Eye (tissue), 1 donor: ENCODE measurements around the gene CENPO.

ENCODE experiments used
- DNase-seq: peaks from one replicate; pipeline ENCODE4 v3.0.0-alpha.2; 2015

CENPO gene, protein sequence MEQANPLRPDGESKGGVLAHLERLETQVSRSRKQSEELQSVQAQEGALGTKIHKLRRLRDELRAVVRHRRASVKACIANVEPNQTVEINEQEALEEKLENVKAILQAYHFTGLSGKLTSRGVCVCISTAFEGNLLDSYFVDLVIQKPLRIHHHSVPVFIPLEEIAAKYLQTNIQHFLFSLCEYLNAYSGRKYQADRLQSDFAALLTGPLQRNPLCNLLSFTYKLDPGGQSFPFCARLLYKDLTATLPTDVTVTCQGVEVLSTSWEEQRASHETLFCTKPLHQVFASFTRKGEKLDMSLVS

DNA sequence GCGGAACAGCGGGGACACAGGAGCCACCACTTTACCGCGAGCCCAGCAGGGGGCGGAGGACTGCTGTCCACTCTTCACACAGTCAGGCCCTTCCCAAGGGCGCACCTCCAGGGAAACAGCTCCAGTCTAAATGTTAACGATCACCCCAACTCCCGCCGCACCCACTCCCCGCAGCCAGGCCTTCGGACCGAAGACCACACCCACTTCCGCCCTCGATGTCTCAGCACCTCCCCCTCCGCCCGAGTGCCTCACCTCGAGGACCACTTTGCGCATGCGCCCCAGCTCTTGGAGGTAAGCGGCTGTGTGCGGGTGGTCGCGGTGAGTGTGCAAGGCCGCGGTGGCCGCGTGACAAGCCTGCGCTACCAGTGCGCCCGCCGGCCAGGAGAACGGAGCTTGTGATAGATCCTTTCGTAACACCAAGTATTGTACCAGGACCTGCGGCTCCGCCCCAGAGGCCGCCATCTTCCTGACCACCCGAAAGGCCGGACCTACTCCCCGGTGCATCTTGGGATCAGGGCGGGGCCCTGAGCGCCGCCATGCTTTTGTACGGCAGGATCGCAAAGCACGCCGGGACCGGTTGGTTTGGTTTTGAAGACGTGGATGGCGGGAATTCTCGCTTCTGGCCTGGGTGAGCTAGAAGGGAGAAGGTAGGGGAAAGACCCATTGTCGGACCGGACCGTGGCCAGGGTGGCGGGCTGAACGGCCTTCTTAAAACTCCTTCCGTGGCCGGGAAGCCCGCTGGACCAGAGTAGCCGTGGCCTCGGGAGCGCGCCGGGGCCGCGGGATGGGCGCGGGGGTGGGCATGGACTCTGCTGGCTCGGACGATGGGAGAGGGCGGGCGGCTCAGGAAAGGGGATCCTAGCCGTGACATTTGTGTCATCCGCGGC, at the start of gene CENPO, which contains the start of gene PTRHD1:
CENPO (plus strand) TSS at position 552 of the 887 bp plus-strand sequence. CDS start 495 bp downstream, outside the sequence.
PTRHD1 (minus strand) TSS at position 518 of the 887 bp plus-strand sequence; CDS start at position 504, 14 bp downstream.
- peak; percentile 98 for DNase-seq

- DNase-seq, result no peak
Observed at GRCh38 chr2:24743924-24744323, 49.3 kb upstream of the CENPO start.

DNA sequence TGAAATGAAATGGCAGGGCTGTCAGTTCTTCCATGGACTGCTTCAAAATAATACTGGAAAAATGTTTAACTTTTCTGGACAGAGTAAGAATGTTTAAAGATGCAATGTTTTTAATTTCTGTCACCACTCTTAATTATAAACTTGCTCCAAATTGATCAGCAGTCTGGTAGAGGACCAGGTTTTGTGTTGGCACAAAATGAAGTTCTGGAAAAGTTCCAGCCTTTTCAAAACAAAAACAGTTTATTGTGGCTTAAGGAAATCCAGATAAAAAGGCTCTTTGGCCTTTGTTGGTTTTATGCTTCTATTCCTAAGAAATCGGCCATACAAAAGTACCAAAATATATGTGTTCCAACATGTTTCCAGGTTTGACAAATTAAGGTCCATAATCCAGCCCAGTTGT, 48.9 kb upstream of the CENPO start:
- peak; percentile 17 for DNase-seq

- no peak for DNase-seq
Observed at GRCh38 chr2:24745825-24746224, 47.4 kb upstream of the CENPO start.

DNA sequence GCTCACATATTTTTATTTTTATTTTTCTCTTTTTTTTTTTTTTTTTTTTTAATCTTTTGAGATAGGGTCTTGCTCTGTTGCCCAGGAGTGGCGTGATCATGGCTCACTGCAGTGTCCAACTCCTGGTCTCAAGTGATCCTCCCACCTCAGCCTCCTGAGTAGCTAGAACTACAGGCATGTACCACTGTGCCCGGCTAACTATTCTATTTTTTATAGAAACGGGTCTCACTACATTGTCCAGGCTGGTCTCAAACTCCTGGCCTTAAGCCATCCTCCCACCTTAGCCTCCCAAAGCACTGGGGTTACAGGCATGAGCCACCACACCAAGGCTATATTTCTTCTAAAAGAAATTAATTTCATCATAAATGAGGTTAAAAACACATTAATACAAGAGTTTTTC, 45.9 kb upstream of the CENPO start:
- DNase-seq, result no peak

GRCh38 chr2:24749069-24749691, 44.0 kb upstream of the CENPO start:
- no peak for DNase-seq

DNA sequence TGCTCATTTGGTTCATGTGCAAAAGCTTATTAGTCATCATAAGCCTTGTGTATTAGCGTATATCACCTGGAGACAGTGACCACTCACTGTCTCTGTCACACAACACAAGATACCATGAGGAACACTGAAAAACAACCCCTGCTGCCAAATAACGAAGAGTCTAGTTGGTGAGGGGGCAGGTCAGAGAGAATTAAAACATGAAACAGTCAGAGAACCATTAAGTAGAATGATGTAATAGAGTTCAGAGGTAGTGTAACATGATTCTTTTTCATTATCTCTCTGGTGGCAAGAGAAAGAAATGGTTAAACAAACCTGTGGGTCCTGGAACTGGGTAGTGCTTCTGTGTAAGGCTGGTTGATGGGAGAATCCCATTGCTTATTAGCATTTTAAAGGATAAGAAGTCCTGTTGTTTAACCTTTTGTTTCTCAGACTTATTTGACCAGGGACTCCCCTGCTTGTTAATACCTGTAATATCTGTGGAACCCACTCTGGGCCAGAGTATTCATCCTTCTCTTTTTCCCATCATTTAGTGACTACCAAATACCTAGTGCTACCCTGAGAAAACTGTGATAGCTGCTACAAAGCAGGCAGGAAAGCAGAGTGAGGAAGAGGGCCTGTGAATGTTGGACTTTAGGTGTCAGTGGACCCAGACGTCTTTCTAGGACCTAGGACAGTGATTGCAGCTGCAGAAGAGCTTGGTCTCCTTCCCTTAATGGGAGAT, 38.1 kb upstream of the CENPO start:
- no peak for DNase-seq

DNA sequence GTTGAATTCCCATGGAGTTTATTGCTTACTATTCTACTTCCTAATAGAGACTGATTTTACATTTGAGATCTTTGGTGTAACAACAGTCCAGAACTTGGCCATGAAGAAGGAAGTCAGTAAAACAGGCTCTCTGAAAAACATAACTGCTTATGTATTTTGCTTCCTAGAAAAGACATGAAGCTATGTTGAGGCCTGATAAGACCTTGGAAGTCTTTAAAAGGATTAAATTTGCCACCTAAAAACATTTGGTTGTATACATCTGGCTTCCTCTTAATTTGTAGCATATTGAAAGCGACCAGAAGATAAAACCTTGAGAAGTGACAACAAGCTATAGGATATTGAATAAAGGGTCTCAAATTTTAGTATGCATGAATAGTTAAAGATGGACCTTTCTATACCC, 36.4 kb upstream of the CENPO start:
- no peak for DNase-seq

- DNase-seq, result no peak
Observed at GRCh38 chr2:24761866-24762265, 31.4 kb upstream of the CENPO start.

DNA sequence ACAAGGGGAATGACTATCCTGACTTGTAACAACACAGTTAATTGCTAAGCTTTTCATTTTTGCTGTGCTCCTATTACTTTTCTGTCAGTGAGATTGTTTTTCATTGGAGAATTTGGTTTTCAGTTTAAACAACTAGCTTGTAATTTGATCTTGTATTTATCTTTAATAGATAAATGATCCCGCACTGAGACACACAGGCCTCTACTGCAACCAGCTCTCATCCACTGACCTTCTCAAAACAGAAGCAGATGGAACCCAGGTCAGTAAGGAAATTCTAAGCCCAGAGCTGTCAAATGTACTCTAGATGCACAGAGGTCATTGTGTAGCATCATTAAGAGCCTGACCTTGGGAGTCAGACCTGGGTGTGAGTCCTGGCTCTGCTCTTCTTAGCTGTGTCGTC, 30.7 kb upstream of the CENPO start:
- no peak for DNase-seq

- no peak for DNase-seq
Observed at GRCh38 chr2:24763843-24764242, 29.4 kb upstream of the CENPO start.

DNA sequence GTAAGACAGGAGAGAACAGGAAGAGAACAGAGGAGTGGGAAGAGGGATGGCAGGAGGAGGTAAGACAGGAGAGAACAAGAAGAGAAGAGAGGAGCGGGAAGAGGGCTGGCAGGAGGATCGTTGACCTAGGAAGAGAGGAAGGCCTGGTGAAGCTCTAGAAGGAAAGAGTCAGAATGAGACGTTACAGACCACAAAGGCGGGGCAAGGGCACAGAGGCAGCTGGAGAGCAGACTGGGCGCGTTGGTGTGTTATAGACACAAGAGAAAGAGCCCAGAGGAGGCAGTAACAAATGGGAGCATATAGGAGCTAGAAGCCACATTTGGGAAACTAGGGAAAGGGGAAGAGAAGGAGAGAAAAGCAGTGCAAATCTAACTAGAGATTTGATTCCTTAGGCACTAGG, 26.6 kb upstream of the CENPO start:
- no peak for DNase-seq

GRCh38 chr2:24768013-24768412, 25.2 kb upstream of the CENPO start:
- DNase-seq, result no peak

GRCh38 chr2:24768601-24769000, 24.6 kb upstream of the CENPO start:
- DNase-seq, result no peak

DNA sequence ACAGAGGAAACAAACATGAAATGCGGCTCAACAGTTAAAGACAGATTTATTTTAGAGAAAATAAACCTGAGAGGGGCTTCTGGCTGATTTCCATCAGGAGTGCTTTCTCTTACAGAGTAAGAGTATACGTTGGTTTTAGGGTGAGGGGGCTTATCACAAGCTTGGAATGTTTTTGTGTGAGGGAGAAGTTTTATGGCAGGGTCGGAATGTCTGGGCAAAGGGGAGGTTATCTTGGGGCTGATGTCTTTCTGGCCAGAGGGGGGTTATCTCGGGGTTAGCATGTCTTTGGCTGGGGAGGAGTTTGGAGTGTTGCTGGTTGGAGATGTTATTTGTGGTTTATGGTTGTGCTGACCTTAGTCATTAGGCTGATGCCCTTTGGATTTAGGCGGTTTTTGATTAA, 22.2 kb upstream of the CENPO start:
- no peak for DNase-seq

DNA sequence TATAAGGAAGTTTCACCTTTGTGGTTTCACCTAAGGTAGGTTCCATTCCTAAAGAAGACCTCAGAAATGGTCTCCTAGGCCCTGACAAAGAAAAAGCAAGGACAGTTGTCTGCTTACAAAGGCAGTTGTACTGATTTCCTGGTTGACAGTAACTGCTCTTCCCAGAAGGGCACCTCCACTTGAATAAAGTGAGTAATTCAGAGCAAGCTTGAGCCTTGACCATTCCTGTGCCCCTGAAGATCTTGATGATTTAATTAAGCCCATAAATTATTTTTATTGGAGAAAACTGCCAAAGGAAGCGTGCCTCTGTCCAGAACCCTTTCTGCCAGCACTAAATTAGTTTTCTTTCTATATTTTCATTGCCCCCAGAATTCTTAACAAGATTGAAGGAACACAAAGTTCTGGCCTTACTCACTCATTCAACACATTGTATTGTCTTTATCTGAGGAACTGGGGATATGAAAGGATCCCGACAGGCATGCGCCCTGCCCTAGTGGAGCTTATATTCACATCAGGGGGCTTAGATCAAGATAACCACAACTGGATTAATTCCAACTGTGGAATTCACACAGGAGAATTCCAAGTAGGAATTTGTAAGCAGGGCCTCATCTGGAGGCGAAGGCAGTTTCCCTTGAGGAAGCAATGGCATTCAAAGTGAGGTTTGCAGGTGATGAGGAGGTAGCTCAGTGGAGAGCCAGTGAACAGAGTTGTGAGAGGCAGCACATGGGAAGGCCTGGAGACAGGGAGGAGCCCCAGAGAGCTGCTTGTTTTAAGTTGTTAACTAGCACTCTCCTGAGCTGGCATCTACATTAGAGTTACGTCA, 21.2 kb upstream of the CENPO start:
- no peak for DNase-seq

- no peak for DNase-seq
Observed at GRCh38 chr2:24774373-24774772, 18.9 kb upstream of the CENPO start.

- DNase-seq, result no peak
Observed at GRCh38 chr2:24779116-24779515, 14.1 kb upstream of the CENPO start.

- no peak for DNase-seq
Observed at GRCh38 chr2:24783641-24784040, 9.6 kb upstream of the CENPO start.

DNA sequence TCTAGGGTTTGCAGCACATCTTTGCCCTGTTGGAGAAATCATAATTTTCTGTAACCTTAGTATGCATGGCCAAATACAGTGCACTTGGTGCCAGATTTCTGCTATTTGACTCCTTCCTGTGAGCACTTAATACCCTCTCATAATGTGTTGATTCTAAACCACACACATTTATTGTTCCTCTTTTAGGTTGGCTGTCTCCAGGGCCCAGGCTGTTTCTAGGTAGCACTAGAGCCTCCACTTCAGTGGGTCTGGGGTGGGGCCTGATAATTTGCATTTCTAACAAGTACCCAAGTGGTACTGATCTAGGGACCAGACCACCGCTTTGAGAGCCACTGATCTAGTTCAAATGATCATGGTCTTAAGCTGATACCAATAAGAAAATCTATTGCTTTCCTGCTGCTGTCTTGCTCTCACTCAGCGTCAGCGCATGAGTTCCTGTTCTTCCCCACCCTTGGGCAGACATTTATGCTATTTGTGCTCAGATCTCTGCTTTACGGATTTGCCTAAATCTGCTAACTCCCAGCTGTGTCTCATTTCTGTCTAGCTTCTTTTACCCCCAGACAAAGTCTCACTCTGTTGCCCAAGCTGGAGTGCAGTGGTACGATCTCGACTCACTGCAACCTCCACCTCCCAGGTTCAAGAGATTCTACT, 7.4 kb upstream of the CENPO start:
- no peak for DNase-seq

- no peak for DNase-seq
Observed at GRCh38 chr2:24787532-24787931, 5.7 kb upstream of the CENPO start.
